HG02798 (cell line): ENCODE results near the gene CDH6.

Source experiments
- ATAC-seq: cut with Tn5 transposase; IDR thresholded peaks from one replicate; pipeline ENCODE4 v1.9.1; 2021; ENCODE audit warnings: mild to moderate bottlenecking; ENCODE audit not compliant: unreplicated experiment, poor library complexity

Gene CDH6

DNA sequence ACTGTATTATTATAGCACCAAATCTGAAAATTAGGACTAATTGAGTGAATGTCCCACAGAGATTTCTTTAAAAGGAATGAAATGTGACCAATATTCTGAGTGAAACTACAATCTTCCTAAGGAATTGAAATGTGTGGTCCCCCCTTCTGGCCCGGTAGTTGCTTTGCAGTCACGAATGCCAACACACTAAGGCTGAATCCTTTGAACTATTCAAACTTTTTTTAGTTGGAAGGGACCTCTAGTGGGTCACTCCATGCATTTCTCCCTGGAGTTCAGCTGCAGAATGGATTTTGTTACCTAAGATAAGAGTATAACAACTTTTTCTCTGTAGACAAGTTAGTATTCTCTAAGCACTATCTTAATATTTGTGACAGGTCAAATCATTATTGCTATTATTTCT is 2.8 kb downstream of the CDH6 start:
- no peak for ATAC-seq

DNA sequence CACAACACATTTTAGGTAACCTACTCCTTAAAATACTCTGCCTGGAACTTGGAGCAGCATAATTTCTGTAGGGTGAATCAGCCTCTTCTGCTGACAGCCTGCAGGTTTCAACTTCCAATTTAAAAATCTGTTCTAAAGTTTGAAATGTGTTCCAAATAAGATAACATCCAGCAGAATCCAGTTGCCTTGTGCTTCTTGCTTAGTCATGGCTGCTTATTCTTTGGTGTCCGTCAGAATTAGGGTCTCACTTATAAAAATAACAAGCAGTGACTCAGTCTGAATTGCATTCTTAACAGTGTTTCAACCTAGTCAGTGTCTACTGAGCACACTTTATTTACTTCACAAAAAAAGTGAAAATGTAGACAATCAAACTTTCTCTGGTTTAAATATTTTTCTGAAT is 3.7 kb downstream of the CDH6 start:
- ATAC-seq: no peak

DNA sequence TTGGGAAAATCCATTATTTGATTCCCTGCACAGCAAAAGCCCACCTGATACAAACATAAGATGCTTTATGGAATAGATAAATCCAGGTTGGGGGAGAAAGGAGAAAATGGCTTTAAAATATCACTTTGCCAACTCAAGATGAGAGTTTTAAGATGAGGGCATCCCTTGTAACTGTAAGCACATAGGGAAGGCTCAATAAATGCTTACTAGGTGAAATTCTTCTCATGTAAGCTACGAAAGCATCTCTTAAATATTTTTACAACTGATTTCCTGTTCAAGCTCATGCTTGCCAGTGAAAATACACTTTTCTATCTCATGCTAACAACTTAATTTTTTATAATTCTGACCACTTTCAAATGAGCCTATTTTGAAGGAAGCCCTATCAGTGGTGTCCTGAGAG is 11.5 kb downstream of the CDH6 start:
- no peak for ATAC-seq

DNA sequence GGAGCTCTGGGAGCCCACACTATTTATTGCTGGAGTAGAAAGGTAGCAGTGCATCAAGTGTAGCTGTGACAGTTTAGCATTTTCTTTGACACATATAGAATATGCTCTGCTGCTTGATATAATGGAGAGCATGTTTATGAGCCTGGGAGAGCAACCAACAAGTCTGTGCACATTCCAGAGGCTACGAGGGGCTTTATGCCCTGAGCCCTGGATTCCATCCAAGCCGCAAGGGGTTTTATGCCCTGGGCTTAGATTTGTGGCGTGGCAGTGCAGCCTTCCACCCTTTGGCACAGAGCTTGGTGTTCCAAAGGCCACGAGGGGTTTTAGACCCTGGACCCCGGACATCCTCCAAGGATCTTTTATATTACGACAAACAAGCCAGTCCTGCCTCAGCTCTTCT is 14.6 kb downstream of the CDH6 start:
- ATAC-seq: no peak

DNA sequence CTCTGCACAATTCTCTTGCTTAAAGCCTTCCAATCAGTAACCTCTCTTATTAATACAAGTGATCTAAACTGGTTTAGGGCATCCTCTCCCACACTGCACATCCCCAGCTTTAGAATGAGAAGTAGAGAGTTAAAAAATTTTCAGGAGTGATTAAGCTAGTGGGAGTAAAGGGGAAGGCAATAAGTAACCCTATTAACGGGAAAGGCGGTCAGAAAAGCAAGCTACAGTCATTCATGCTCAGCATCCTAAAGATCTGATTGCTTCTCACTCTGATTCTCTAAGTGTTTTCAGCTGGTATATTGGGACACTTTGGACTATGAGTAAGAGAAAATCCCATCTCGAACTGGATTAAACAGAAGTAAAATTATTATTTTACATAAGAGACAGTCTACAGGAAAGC is 15.8 kb downstream of the CDH6 start:
- no peak for ATAC-seq

DNA sequence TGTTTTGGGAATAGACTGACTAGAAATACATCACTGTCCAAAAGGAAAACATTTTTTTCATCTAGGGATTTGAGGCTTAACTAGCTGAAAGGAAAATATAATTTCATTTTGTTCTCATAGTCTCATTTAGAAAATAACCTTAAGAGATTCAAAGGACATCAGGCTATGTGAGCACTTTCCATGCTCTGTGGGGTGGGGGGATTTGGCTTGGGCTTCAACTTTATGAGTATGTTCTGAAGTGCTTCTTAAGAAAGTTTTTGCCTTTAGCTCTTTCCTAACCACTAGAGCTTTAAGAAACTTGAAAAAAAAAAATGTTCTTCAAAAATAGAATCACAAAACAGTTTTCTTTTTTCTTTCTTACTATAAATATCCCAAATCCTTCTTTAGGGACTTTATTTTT is 17.6 kb downstream of the CDH6 start:
- no peak for ATAC-seq

DNA sequence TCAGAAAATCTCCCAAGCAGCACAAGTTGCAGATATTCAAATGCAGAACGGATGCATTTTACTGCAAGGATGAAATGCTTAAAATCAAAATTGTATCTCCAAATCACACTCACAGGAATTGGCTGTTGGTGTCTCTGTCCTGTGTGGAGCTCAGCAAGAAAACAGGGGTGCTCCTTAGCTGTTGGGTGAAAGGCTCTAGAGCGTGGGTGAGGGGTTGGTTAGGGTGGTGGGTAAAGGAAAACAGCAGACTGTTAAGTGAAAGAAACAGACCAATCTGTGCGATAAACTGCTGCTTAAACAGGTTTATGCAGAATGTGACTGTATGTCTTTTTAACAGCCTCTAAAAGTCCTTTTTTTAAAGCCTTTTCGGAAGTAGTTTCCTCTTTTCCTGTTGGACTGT is 19.8 kb downstream of the CDH6 start:
- no peak for ATAC-seq

DNA sequence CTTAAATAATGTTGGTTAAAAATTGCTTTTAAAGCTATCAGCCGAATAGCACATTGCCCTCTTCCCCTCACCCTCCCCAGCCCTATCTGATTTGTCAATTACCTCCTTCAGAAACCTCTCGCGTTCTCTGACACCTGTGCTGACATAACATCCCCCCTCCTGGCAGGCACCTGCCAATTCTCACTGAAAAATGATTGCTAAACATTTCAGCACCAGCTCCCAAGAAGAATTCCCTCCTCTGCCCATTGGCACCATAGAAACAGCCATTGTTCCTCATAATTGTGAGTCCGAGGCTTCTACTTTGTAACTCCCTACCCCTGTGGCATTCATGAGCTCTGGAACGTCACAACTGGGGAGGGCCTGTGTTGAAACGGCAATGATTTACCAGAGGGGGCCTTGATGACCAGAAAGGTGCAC is 20.2 kb downstream of the CDH6 start:
- no peak for ATAC-seq

DNA sequence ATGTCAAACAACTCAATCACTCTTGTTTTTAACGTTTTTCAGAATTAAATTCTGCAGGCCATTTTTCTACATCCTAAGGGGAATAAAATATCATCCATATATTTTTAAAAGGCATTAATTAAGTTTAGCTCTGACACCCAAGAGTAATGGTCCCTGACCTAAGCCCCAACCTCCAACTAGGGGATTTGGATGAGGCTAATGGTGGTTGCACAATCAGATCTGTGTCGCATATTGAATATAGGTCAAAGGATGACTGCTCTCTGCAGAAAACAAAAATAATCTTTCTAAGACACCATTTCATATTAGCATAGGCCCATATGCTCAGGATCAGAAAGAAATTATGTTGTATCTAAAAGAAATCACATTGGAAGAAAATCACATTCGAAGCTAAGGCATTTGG is 20.7 kb downstream of the CDH6 start:
- ATAC-seq: no peak

DNA sequence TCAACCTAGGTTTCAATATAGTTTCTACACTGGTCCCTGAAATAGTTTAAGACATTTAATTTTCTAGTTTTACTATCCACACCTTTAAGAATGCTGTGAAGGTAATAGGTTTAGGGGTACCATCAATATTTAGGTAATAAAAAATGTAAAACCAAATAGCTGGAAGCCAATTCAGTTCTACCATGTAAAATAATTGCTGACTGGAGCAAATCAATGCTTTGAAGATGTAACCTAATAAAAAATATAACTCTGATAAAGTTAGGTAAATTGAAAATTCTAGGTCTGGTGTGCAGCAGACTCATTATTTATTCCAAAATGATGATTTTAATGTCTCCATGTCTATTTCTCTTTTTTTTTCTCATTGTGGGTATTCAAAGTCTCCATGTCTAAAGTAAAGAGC is 21.8 kb downstream of the CDH6 start:
- no peak for ATAC-seq

DNA sequence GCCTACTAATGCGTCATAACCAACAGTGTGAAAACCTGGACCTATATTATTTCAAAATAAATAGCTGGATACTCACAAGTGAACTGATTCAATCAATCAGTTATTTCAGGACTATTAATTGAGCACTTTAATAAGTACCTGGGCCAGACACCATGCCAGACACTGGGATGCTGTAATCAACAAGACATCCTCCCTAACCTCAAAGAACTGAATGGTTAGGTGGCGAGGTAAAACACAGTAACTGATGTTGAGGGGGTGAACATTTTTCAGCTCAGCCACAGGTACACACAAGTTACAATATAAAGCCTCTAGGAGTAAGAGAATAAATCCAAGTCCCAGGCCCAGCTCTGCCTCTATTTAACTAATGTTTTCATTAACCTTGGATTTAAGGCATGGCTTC is 24.0 kb downstream of the CDH6 start:
- no peak for ATAC-seq

DNA sequence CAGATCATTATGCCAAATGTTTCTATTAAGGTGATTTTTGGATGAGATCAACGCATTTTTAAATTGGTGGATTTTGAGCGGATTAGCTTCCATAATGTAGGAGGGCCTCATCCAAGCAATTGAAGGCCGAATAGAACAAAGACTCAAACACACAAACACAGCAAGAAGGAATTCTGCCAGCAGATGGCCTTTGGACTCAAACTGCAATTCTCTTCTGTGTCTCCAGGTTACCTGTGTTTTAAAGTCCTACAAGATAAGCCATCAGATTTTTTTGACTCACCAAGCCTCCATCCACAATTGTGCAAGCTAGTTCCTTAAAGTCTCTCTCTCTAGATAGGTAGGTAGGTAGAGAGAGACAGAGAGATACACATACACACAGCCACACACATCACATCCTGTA is 25.5 kb downstream of the CDH6 start:
- ATAC-seq: no peak

DNA sequence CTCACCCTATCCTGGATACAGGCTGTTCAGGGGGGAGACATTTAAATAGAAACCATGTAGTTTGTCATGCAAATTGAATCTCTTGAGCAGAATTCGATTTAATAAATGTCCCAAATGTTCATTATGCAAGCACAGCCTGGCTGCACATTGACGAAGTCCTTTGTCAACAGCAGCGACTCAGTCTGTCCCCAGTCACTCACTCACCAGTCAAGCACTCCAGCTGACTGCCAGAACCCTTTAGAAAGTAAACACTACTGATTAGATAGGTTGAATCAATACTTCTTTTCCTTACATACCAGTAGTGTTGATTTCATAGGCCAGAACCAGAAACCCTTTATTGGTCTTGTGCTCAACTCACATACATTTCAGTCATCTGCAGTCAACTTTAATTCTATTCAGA is 27.5 kb downstream of the CDH6 start:
- no peak for ATAC-seq

DNA sequence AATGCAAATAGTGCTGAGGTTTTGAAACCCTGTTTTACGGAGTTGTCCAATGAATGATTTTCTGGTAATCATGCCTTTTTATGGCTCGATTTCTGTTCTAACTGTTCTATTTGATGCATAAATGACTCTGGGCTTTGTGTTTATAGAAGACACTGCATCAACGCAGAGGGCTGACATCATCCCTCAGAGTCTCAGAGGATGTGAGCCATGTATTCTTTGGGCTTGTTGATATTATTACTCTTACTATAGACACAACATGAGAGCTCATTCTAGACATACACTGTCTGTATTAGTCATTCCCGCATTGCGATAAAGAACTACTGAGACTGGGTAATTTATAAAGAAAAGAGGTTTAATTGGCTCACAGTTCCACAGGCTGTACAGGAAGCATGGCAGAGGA is 31.6 kb downstream of the CDH6 start:
- ATAC-seq: no peak

DNA sequence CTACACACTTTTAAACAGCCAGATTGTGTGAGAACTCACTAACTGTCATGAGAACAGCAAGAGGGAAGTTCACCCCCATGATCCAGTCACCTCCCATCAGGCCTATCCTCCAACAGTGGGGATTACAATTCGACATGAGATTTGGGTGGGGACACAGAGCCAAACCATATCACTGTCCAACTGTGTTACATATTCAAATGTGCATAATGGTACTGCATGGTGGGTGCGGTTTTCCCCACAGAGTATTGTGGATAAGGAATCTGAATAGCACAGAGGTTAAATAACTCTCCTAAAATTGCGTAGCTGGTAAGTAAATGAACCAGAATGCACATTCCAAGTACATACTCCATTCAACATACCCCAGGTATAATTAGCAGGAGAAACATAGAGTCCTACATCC is 32.1 kb downstream of the CDH6 start:
- no peak for ATAC-seq

DNA sequence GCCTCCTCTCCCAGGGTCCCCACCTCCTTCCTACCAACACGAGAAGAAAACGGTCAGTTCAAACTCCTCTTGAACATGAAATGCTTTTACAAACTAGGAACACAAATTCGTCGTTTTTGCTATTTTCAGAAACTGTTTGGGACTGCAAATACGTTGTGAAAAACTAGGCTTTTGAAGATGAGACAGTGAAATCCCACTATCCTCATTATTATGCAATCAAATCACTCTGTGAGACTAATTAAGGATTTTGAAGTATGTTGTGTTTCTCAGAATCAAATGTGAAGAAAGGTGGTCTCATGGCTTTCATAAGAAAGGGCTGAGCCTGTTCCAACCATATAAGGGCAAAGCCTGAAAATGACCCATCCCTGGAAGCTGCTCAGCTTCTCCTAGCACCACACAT is 33.2 kb downstream of the CDH6 start:
- no peak for ATAC-seq

DNA sequence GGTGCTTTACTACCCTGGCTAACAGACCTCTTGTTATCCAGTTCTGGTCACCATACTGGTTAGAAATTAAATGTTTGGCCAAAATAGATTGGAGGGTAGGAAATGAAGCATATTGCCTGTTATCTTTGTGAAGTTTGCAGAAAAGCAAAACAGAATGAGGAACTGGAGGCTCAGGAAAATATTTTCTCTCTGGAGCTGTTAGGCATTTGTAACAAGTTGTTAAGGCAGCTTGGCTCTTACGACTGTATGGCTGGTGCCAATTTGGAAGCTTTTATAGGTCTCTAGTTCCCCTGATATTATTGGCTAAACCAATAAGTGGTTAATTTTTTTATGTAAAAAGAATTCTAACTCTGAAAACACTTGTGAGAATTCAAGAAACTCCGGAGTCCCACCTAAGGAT is 35.8 kb downstream of the CDH6 start:
- no peak for ATAC-seq

DNA sequence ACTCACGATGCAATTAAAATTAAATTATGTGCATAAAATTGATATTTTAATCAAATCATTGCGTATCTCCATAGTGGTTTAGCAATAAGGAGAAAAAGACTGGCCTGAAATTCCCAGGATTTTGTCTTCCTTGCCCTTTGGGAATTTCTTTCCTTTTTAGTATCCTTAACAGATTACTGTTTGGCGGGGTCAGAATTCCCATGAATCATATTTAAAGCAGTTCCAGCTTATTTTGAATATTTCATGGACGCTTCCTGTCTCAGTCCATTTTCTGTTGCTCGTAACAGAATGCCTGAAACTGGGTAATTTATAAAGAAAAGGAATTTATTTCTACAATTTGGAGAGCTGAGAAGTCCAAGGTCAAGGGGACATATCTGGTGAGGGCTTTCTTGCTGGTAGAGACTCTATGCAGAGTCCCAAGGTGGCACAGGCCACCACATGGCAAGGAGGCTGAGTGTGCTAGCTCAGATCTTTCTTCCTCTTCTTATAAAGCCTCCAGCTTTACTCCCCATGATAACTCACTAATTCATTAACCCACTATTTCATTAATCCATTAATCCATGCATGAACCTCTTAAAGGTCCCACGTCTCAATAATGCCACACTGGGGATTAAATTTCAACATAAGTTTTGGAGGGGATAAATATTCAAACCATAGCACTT is 37.8 kb downstream of the CDH6 start:
- ATAC-seq: no peak

DNA sequence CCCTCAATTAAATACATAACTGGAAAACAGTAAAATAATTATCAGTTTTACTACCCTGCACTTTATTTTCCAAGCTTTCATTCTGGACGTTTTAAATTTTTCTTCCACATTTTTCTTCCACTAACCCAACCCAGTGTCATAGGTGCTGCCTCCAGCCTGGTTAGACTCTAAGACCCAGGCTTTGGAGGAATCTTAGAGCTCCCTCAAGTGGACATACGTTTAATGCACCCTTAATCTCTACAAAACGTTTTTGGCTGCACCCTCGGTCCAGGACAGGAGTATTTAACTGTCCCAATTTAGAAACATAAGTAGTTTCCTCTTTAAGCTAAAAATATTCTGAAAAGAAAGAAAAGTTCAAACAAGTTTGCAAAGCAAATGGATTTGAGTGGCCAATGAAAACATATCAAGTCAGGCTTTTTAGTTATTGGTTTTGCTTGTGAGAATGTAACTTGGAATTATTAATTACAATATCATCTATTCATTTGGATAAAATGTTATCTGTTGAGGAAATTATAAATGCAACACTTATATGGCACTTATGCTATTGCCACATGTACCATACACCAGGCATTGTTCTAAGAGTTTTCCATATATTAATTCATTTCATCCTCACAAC is 38.9 kb downstream of the CDH6 start:
- peak; percentile 81 for ATAC-seq

DNA sequence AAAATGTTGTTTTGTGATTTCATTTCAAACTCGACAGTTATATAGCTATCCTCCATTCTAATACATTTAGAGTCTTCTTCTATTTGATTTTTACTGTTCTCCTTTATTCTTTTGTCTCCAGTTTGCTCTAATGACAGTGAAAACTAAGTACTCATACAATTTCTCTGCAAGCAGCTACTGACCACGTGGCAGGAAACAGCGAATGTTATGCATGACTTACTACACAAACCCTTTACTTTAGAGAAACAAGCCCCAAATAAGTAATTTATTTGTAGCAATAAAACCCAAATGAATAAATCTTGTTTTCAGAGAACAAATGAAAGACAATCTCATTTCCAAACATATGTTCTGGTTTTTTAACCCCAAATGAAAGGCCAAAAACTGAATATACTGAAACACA is 41.9 kb downstream of the CDH6 start:
- no peak for ATAC-seq

DNA sequence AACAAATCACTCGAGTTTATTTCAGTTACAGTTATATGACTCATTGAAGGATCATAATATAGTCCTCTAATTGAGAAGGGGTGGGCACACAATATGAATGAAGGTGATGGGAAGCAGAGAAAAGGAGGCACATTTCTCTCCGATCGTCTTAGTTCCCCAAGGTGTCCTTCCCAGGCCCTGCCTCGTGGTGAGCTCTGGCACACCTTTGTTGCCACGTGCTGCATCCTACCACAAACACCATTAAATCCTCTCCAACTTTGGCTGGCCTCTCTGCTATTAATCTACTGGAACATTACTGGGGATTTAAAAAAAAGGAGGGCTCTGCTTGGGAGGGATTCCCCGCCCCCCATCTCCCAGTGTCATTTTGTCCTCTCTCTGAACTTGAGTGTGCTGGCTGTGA is 42.9 kb downstream of the CDH6 start:
- ATAC-seq: no peak

DNA sequence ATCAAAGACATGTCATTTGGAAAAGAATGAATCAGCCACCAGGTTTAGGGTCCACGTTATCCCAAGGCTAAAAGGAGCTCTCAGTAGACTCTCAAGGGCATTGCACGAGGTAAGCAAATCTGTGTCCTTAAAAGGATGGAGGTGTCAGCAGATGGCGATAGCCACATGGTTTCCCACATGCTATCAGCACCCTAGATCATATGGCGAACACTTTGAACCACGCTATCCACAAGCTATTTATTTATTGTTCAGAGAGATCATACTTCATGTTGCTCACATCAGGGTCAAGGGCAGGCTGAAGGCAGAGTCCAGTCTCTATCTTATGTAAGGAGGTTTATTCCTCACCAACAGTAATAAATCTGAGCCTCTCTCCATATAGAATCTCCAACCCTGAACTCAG is 43.7 kb downstream of the CDH6 start:
- ATAC-seq: no peak

DNA sequence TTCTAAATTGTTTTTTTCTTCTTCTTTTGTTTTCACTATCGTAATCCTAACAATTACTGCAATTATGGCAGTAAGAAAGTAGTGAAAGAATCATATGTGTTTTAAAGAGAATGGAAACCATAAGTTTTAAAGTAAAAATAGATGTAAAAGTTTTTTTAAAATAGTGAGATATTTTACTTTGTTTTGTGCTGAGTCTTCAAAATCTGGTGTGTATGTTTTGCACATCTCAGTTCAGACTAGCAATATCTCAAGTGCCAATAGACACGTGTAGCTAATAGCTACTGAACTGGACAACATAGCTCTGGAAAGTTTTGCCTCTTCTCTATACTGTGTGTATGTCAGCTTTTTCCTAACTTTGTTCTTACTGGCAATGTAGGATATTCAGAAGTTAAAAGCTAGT is 45.0 kb downstream of the CDH6 start:
- no peak for ATAC-seq
